ENCODE results near the gene IL1RAPL2.

GRCh38 chrX:105515561-105515960 is 949.6 kb downstream of the IL1RAPL2 start:
- TF ChIP-seq CTCF (IDR thresholded peaks at IDR 0.05) = no peak
- no peak for TF ChIP-seq EZH2 (IDR thresholded peaks at IDR 0.05)
- no peak for TF ChIP-seq EZH2phosphoT487 (IDR thresholded peaks at IDR 0.05)

Data from neural progenitor cell (in vitro differentiated cells).